Ureter (tissue), 1 donor: ENCODE results near the gene EMB. TPM values are rescaled to one million over a fixed set of nuclear protein-coding genes. Genes with fewer than 3 reads are reported as not detected.
"Not testable (repeated sequence)": the region's sequence is repeated elsewhere in the genome, so short reads cannot be mapped to it uniquely, and the experiment has no call there.

Experiments
- DNase-seq: peaks from one replicate; pipeline ENCODE4 v3.0.0-alpha.2; 2020; ENCODE audit warnings: low spot score
- total RNA-seq: library from RNA; stranded (reverse); gene quantifications from one replicate; pipeline ENCODE4 v1.2.4, GENCODE V29; 2023
- donor health status: DM: yes; HTN: yes; CAD: no.

EMB gene
- total RNA-seq, 1 donor from 2014 or later, result 16.1 TPM

DNA sequence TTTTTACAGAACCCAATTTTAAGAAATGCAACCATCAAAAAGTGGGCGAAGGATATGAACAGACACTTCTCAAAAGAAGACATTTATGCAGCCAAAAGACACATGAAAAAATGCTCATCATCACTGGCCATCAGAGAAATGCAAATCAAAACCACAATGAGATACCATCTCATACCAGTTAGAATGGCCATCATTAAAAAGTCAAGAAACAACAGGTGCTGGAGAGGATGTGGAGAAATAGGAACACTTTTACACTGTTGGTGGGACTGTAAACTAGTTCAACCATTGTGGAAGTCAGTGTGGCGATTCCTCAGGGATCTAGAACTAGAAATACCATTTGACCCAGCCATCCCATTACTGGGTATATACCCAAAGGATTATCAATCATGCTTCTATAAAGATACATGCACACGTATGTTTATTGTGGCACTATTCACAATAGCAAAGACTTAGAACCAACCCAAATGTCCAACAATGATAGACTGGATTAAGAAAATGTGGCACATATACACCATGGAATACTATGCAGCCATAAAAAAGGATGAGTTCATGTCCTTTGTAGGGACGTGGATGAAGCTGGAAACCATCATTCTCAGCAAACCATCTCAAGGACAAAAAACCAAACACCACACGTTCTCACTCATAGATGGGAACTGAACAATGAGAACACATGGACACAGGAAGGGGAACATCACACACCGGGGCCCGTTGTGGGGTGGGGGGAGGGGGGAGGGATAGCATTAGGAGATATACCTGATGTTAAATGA, 19.7 kb downstream of the EMB start:
- DNase-seq, result not testable (repeated sequence)

DNA sequence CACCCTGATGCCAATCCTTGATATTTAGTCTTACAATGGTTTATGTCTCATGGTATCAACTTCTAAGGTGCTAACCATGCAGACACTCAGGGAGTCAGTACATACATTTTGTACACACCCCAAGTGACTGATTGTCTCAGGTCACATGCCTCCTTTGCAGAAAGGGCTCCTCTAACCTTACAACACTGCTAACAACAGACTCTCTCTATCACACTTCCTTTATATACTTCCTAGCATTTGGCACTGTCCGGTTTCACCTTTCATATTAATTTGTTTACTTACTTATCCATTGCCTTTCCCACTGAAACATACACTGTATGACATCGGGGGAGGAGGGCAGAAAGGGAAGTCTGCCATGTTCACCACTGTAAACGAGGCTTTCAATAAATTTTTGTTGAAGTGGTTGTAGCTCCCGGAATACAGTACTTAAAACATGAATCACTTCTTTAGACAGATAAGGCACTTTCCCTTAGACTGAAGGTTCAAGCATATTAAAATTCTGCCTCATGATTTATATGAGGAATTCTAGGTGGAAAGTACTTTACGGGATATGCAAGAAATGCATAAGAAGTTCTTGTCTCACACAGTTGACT, 20.6 kb downstream of the EMB start:
- DNase-seq, result no peak

DNA sequence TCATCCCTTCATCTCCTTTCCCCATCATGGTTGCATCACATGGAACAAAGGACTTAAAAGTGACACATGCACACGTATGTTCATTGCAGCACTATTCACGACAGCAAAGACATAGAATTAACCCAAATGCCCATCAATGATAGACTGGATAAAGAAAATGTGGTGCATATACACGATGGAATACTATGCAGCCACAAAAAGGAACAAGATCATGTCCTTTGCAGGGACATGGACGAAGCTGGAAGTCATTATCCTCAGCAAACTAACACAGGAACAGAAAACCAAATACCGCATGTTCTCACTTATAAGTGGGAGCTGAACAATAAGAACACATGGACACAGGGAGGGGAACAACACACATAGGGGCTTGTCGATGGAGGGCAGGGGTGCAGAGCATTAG, 21.4 kb downstream of the EMB start:
- not testable (repeated sequence) for DNase-seq

DNA sequence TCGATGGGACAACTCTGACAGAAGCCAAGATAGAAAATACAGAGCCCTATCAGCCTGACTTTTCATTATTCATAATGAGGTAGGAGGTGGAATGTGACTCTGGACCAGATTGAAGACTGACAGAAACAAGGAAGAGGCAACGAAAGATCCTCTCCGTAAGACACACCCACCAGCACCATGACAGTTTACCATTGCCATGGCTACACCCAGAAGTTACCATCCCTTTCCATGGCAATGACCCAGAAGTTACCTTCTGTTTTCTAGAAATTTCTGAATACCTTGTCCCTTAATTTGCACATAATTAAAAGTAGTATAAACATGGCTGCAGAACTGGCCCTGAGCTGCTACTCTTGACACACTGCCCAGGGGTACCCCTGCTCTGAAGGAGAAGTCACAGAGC, 24.5 kb downstream of the EMB start:
- not testable (repeated sequence) for DNase-seq

DNA sequence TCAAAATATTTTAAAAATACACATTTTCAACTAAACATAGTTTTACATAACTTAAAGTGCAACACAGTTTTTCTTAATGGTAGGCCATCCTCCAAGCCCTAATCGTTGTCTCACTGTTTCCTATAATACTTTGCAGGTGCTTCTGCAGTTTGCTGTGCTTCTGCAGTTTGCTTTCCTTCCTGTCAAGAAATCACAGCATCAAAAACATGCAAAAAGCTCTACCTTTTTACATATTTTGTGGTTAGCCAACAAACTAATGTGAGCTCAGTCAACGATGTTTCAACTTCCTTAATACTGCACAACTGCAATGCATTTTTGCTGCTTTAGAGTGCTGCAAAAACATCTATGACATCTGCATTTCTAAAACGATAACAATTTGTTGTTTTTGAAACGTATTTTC, 25.2 kb downstream of the EMB start:
- no peak for DNase-seq

DNA sequence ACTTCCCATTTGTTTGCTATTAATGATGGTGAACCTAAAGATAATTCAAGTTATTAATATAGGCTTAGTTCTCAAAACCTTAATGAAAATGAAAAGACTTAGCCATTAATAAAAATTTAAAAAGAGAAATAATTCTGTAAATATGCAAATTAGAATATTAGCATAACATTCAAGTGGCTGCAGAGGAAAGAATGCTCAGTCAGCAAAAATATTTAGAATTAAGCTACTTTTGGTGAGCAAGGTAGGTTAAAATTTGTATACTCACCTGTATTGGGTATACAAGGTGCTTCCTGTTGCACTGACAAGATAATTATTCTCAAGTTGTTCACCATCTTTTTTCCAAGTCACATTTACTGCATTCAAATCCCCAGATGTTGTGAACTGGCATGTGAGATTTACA, 30.2 kb downstream of the EMB start:
- DNase-seq, result not testable (repeated sequence)

DNA sequence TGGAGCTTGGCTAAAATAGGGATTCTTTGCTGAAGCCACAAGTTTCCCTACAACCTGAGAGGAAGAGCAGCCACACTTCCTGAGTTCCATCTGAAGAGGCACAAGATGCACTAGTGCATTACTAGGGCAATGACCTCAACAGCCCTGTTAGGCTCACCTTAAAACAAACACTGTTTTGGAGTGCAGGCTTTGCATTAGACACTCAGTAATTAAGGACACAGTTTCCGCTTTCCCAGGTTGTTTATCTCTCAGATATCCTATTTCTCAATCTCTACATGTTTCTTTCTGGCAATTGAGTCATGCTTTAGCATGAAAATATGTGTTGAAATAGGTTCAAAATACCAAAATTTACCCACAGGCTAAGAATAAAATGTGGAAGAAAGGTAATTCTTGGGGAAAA, 34.2 kb downstream of the EMB start:
- DNase-seq, result no peak

DNA sequence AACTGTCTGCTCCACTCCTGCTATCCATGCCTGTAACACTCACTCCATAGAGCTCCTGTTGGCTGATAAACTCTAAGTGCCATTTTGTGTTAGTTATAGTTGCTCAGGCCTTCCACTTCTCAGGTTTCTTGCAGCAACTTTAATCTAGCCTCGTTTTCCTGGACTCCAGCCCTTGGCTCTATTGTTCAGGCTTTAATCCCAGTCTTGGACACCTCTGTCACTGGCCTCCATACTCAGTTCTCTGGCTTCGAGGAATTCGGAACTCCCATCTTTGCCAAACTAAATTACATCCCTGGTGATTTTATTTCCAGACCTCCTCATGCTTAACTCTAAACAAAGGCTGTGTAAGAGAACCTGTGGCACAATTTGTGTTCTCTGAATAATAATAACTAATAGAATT, 39.8 kb downstream of the EMB start:
- no peak for DNase-seq

DNA sequence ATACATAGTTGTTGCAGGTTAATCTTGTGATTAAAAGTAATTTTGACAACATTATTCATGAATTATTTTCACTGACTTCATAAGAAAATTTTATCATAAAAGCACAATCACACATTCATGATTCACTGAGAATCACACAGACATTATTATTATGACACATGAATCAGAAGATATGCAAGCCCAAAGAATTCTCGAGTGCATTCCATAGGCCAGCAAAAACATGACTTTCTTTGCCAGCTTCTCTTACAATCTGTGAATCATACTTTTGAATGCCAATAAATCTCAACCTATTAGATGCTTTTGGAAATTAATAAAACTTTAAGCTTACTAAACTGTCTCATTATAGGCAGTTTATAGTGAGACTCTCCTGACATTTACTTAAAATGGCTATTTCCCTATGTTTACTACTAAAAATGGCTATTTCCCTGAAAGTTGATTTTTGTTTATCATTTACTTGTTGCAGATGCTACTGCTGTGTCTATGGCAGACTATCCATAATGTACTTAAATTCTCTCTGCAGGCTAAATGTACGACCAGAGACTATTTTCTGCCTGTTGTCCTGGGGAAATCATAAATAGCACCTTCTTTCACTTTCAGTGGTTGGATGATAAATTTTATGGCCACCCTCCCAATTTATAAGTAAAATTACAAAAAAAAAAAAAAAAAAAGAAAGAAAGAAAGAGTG, 47.0 kb downstream of the EMB start:
- DNase-seq, result not testable (repeated sequence)

DNA sequence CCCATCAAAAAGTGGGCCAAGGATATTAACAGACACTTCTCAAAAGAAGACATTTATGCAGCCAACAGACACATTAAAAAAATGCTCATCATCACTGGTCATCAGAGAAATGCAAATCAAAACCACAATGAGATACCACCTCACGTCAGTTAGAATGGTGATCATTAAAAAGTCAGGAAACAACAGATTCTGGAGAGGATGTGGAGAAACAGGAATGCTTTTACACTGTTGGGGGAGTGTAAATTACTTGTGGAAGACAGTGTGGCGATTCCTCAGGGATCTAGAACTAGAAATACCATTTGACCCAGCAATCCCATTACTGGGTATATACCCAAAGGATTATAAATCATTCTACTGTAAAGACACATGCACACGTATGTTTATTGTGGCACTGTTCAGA, 48.8 kb downstream of the EMB start:
- DNase-seq, result not testable (repeated sequence)

DNA sequence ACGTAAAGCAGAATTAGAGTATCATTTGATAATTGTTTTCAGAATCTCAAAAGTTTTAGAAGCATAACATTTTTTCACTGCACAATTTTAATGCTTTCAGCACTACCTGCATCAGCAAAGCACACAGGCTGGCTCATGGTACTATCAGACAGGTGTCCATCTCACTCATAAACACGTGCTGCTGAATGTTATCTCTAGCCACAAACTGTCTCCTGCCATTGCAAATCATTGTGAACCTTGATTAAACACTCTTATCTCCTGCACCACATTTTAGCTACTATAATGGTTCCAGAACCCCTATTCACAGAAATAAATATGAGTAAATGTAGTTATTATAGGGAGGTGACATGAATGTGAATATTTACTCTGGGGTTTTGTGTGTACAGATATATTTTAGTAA, 56.7 kb downstream of the EMB start:
- DNase-seq, result not testable (repeated sequence)

DNA sequence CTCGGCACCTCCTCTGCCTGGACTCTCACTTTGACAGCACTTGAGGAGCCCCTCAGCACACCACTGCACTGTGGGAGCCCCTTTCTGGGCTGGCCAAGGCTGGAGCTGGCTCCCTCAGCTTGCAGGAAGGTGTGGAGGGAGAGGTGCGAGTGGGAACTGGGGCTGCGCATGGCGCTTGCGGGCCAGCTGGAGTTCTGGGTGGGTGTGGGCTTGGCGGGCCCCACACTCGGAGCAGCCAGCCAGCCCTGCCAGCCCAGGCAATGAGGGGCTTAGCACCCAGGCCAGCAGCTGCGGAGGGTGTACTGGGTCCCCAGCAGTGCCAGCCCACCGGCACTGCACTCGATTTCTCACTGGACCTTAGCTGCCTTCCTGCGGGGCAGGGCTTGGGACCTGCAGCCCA, 64.4 kb downstream of the EMB start:
- not testable (repeated sequence) for DNase-seq

DNA sequence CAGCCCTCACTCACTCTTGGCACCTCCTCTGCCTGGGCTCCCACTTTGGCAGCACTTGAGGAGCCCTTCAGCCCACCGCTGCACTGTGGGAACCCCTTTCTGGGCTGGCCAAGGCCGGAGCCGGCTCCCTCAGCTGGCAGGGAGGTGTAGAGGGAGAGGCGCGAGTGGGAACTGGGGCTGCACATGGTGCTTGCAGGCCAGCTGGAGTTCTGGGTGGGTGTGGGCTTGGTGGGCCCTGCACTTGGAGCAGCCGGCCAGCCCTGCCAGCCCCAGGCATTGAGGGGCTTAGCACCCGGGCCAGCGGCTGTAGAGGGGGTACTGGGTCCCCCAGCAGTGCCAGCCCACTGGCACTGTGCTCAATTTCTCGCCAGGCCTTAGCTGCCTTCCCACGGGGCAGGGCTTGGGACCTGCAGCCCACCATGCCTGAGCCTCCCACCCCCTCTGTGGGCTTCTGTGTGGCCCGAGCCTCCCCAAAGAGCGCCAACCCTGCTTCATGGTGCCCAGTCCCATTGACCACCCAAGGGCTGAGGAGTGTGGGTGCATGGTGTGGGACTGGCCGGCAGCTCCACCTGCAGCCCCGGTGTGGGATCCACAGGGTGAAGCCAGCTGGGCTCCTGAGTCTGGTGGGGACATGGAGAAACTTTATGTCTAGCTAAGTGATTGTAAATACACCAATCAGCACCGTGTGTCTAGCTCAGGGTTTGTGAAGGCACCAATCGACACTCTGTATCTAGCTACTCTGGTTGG, 71.6 kb downstream of the EMB start:
- DNase-seq, result not testable (repeated sequence)

DNA sequence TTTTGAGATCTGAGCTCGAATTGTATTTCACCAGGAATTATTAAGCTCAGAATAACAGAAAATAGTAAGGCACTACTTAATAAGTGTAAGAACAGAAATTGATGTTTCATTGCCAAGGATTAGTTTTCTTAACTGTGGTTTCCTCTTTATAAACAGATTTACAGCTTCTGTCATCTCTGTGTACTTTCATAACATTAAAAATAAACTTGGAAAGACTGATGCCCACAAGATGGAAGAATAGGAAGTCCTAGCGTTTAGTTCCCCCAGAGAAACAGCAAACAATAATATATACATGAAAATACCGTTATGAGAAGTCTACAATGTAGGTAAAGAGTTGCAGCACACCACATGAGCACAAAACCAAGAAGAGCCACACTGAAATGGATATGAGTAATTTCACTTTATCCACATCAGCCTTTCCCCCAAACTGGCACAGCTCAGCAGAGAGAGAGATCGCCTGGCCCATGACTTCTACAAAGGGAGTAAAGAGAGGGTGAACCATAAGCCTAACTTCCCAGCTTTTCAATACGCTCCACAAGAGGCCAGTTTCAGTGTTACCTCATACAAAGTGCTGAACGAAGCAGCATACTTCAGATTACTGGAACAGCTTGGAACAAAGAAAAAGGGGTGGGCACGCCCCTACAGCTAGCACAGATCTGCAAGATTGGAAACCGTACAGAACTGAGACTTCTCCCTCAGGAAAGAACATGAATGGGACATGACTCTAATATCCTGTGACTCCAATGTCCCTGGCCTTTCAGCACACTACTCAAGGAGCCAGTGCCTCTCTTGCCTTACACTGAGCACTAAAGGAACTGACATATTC, 75.4 kb downstream of the EMB start:
- no peak for DNase-seq

DNA sequence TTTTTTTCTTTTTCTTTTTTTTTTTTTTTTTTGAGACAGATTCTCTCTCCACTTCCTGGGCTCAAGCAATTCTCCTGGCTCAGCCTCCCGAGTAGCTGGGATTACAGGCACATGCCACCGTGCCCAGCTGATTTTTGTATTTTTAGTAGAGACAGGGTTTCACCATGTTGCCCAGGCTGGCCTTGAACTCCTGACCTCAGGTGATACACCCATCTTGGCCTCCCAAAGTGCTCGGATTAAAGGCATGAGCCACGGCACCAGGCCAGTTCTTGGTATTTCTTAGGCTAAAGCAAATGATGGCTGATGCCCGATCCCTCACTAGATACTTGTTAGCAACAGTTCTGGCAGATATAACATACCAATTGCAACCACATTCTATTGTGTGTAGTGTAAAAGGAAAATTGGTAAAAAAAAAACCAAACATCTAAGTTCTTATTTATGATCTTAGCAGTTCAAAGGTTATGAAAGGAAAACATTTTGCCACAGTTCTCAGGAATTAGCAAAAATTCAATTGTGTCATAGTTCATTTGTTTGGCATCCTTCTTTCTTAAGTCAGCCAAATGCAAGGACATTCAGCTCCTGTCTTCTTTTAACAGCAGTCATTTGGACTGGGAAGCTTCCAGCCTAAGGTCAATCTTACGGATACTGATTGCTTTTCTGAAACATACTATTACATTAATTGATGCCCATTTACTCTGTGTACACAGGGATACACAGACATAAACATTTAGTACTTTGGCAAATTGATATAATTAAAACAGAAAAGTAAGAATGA, 76.4 kb downstream of the EMB start:
- DNase-seq, result not testable (repeated sequence)

DNA sequence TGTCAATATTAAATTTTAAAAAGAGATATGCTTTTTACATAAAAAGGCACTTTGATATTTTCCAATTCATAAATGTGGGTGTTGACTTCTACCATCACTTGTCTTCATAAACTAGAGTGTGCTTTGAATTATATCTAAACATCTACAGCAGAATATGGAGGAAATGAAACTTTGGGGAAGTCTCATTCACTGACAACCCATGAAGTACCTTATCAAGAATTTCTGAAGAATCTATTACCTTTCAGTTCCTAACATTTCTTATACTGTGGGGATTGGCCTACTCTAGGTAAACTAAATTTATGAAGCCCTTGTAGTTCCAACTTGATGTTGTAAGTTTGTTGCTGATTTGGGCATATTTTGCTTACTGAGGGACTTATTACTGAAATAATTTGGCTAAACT, 81.9 kb downstream of the EMB start:
- no peak for DNase-seq

DNA sequence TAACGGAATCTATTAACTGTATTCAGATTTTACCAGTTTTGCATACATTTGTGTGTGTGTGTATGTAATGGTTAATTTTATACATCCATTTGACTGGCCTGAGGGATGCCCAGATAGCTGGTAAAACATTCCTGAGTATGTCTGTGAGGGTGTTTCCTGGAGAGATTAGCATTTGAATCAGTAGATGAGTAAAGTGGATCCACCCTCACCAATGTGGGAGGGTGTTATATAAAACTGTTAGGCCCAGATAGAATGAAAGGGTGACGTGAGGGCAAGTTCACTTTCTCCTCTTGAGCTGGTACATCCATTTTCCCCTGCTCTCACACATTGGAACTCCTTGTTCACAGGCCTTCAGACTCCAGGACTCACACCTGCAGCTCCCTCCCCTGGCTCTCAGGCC, 88.7 kb downstream of the EMB start:
- DNase-seq, result no peak
